Endodermal cell (in vitro differentiated cells): ENCODE data around the gene ESR1. TPM values are rescaled to one million over a fixed set of nuclear protein-coding genes. Genes with fewer than 3 reads are reported as not detected.

Experiments
- DNase-seq: peaks from one replicate; pipeline ENCODE4 v3.0.0-alpha.2; 2017
- H3K27ac ChIP-seq: 2 replicates; pipeline ENCODE4 v1.5.1; 2013; ENCODE audit warnings: mild to moderate bottlenecking, low read depth, low read length, moderate library complexity
- H3K27me3 ChIP-seq: 2 replicates; pipeline ENCODE4 v1.6.1; 2013; ENCODE audit warnings: mild to moderate bottlenecking, low read length, moderate library complexity; ENCODE audit not compliant: insufficient read depth, control insufficient read depth, poor library complexity, severe bottlenecking
- H3K36me3 ChIP-seq: 2 replicates; pipeline ENCODE4 v1.7.0; 2013; ENCODE audit warnings: mild to moderate bottlenecking, low read length, moderate library complexity; ENCODE audit not compliant: control insufficient read depth, insufficient read depth
- H3K4me1 ChIP-seq: one replicate; pipeline ENCODE4 v1.7.0; 2013; ENCODE audit warnings: low read length; ENCODE audit not compliant: control insufficient read depth, insufficient read depth
- H3K4me3 ChIP-seq: 2 replicates; pipeline ENCODE4 v1.5.1; 2013; ENCODE audit warnings: mild to moderate bottlenecking, low read length, moderate library complexity
- H3K9ac ChIP-seq: 2 replicates; pipeline ENCODE4 v1.6.1; 2013; ENCODE audit warnings: mild to moderate bottlenecking, low read length, moderate library complexity; ENCODE audit not compliant: poor library complexity, severe bottlenecking; ENCODE audit errors: extremely low read depth
- H3K9me3 ChIP-seq: 2 replicates; pipeline ENCODE4 v1.6.1; 2013; ENCODE audit warnings: mild to moderate bottlenecking, low read length, moderate library complexity; ENCODE audit not compliant: control insufficient read depth
- H3K27ac Mint-ChIP-seq: 2 replicates; pipeline ENCODE4 v1.8.0; 2020; ENCODE audit warnings: mixed read lengths
- H3K27me3 Mint-ChIP-seq: 2 replicates; pipeline ENCODE4 v1.8.0; 2021; ENCODE audit warnings: mild to moderate bottlenecking, mixed read lengths; ENCODE audit not compliant: insufficient read depth
- H3K36me3 Mint-ChIP-seq: 2 replicates; pipeline ENCODE4 v1.8.0; 2020; ENCODE audit warnings: low read depth, mixed read lengths
- H3K4me1 Mint-ChIP-seq: 2 replicates; pipeline ENCODE4 v1.8.0; 2020; ENCODE audit warnings: mixed read lengths
- H3K4me3 Mint-ChIP-seq: 2 replicates; pipeline ENCODE4 v1.8.0; 2020; ENCODE audit warnings: mild to moderate bottlenecking, moderate library complexity, mixed read lengths
- H3K9me3 Mint-ChIP-seq: 2 replicates; pipeline ENCODE4 v1.8.0; 2020; ENCODE audit warnings: mild to moderate bottlenecking, mixed read lengths
- WGBS, 2 experiments: methylation state at CpG; one replicate each; pipeline versions ENCODE4 v1.1.5 to v1.1.7; 2013; ENCODE audit warnings: missing lambda C conversion rate in 2 of 2, mixed read lengths in 1 of 2; ENCODE audit not compliant: insufficient coverage in 1 of 2, insufficient read length in 1 of 2; 5-methylcytosine and 5-hydroxymethylcytosine counted together
- total RNA-seq, 2 donors: library from RNA; stranded (reverse); fragmentation: NEBNext Ultra II Directional in 1 of 2; extraction: Animal tissue kit (Norgen Biotek cat#: 25700) in 1 of 2; gene quantifications; 2 replicates in 1 of 2; 3 replicates in 1 of 2; pipeline ENCODE4 v1.2.1, GENCODE V29; 2021
- TF ChIP-seq, protein P1 (sequence below): fragments of 200-600 bp; sonication (generic); conservative IDR thresholded peaks from 2 replicates; pipeline ENCODE4 v1.5.0; 2021; ENCODE audit warnings: antibody characterized with exemption, mild to moderate bottlenecking

The ESR1 gene
- total RNA-seq, 2 donors from 2014 or later = not detected

DNA sequence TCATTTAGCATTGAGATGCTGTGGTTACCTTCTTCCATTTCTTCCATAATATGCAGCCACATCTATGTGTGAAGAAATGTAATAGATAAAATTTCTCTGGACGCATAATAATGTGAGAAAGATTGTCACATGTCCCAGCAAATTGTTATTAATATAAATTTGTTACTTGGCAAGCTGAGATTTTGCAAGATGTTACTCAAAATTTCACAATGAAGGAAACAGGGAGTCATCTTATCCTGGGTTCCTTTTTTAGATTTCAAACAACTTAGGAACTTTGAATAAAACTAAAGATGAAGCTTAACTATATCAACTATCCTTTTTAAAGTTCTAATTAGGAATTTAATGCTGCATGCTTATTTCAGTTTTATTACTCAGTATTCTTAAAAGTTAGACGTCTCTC lies 3.6 kb downstream of the ESR1 start:
- peaks cover 69% of the 10 kb centered on the region for H3K27me3 ChIP-seq
- TF ChIP-seq, protein P1, sequence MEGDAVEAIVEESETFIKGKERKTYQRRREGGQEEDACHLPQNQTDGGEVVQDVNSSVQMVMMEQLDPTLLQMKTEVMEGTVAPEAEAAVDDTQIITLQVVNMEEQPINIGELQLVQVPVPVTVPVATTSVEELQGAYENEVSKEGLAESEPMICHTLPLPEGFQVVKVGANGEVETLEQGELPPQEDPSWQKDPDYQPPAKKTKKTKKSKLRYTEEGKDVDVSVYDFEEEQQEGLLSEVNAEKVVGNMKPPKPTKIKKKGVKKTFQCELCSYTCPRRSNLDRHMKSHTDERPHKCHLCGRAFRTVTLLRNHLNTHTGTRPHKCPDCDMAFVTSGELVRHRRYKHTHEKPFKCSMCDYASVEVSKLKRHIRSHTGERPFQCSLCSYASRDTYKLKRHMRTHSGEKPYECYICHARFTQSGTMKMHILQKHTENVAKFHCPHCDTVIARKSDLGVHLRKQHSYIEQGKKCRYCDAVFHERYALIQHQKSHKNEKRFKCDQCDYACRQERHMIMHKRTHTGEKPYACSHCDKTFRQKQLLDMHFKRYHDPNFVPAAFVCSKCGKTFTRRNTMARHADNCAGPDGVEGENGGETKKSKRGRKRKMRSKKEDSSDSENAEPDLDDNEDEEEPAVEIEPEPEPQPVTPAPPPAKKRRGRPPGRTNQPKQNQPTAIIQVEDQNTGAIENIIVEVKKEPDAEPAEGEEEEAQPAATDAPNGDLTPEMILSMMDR = no peak

DNA sequence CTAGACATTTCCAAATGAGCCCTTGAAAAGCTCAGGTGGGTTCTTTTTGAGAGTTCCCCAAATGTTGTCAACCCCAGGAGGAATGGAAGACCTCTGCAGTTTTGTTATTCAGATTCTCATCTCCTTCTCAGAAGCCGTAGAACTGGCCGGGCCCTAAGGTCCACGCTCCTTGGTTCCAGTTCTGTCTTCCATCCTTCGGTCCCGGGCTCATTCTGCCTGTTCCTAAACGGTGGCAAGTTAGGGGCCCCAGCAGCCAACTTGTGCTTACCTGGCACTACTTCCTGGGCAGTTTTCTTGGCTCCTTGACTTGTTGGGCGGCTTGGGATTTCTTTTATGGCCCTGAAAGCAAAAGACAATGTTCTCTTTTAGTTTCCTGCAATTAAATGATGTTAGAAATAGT lies 6.4 kb downstream of the ESR1 start:
- WGBS, 2 experiments = 89 to 91% methylated on average over 5 to 7 of the region's 7 CpGs
- Mint-ChIP-seq H3K4me1 (peaks cover 6% of the 10 kb centered on the region), H3K27ac (no peak overlapping the region), H3K9me3 (no peaks in the 10 kb centered on the region), H3K36me3 (no peaks in the 10 kb centered on the region), H3K27me3 (peaks cover 39% of the 10 kb centered on the region), H3K4me3 (no peak overlapping the region)
- Histone ChIP-seq H3K4me3 (no peak overlapping the region), H3K9me3 (no peaks in the 10 kb centered on the region), H3K27ac (no peak overlapping the region), H3K27me3 (peaks cover 47% of the 10 kb centered on the region), H3K4me1 (no peaks in the 10 kb centered on the region), H3K36me3 (no peaks in the 10 kb centered on the region), H3K9ac (no peak overlapping the region)
- no peak for DNase-seq
- TF ChIP-seq, protein P1 = no peak

More for the DNA sequence above, 3.6 kb downstream of the ESR1 start:
- 60 to 74% methylated on average over 1 to 2 of the region's 2 CpGs for WGBS, 2 experiments
- Histone ChIP-seq H3K9ac (no peak overlapping the region), H3K4me1 (no peaks in the 10 kb centered on the region), H3K4me3 (no peak overlapping the region), H3K27ac (no peak overlapping the region), H3K9me3 (no peaks in the 10 kb centered on the region), H3K36me3 (no peaks in the 10 kb centered on the region)
- DNase-seq = no peak
- H3K4me3 Mint-ChIP-seq = no peak overlapping the region
- H3K27ac Mint-ChIP-seq = no peak overlapping the region
- H3K9me3 Mint-ChIP-seq = no peaks in the 10 kb centered on the region
- H3K36me3 Mint-ChIP-seq = no peaks in the 10 kb centered on the region
- H3K27me3 Mint-ChIP-seq = peaks cover 60% of the 10 kb centered on the region
- peaks cover 16% of the 10 kb centered on the region for H3K4me1 Mint-ChIP-seq

DNA sequence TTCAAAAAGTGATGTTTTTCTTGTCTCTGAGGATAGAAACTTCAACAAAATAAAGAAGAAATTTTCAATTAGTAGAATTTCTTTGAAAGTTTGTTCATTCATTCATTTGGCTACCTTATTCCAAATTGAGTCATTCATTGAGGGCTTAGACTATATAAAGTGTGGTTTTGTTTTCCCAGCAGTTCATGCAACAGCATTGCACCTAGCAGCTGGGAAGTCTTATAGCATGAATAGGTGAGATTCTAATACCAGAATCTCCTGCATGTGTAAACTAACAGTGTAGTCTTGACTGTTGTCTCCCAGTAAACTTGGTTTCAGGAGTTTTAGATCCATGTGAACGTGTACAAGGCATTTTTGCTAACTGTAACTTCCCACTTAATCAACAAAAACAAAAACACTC lies 7.1 kb downstream of the ESR1 start:
- no peaks in the 10 kb centered on the region for H3K4me1 ChIP-seq
- Mint-ChIP-seq H3K4me3 (no peak overlapping the region), H3K4me1 (peaks cover 2% of the 10 kb centered on the region), H3K9me3 (no peaks in the 10 kb centered on the region), H3K27me3 (peaks cover 31% of the 10 kb centered on the region), H3K27ac (no peak overlapping the region), H3K36me3 (no peaks in the 10 kb centered on the region)
- H3K9ac ChIP-seq = no peak overlapping the region
- no peak for DNase-seq
- H3K36me3 ChIP-seq = no peaks in the 10 kb centered on the region
- no peak overlapping the region for H3K27ac ChIP-seq
- 75 to 78% methylated on average over 1 of the region's 1 CpG for WGBS, 2 experiments
- no peaks in the 10 kb centered on the region for H3K9me3 ChIP-seq
- H3K27me3 ChIP-seq = peaks cover 40% of the 10 kb centered on the region
- H3K4me3 ChIP-seq = no peak overlapping the region
- TF ChIP-seq, protein P1 = no peak
